Endothelial cell of umbilical vein (primary cell): ENCODE data around the gene SMOC2. TPM values are rescaled to one million over a fixed set of nuclear protein-coding genes. Genes with fewer than 3 reads are reported as not detected.

Experiments
- BruUV-seq: library from RNA; stranded (reverse); fragments of 400-500 nt; replicated peaks from 2 replicates; lab custom pipeline; 2021; lab: Mats Ljungman, UMichigan
- CTCF ChIA-PET: fragments of 300-600, 350-600 bp; sonication (Branson Sonifier 250); formaldehyde crosslinking; loops from one replicate; lab custom pipeline; 2021; ENCODE audit warnings: antibody characterized with exemption, inconsistent platforms; lab: Charles Lee
- POLR2A ChIA-PET: fragments of 300-600, 350-600 bp; sonication (Branson Sonifier 250); formaldehyde crosslinking; loops from one replicate; lab custom pipeline; 2021; ENCODE audit warnings: antibody characterized with exemption, inconsistent platforms; lab: Charles Lee
- DNase-seq: peaks from one replicate; pipeline ENCODE4 v3.0.0-alpha.2; 2011; ENCODE audit warnings: low read depth, low spot score
- FAIRE-seq: peaks from 2 replicates; lab custom pipeline; 2011; peaks lifted over from hg19 to GRCh38; lab: Jason Lieb, UNC
- H2AFZ ChIP-seq: 2 replicates; pipeline ENCODE4 v1.6.0; 2012; ENCODE audit warnings: low read depth, low read length, control low read depth, inconsistent platforms
- H3K27ac ChIP-seq: 2 replicates; pipeline ENCODE4 v1.5.1; 2011; ENCODE audit warnings: low read depth, mild to moderate bottlenecking, control low read depth, low read length, moderate library complexity; ENCODE audit not compliant: insufficient read depth
- H3K27me3 ChIP-seq, 2 experiments: 2 replicates each; pipeline versions ENCODE4 v1.6.0 to v1.6.1; 2011; ENCODE audit warnings: low read length in 2 of 2, mixed read lengths in 1 of 2; ENCODE audit not compliant: control insufficient read depth in 2 of 2, insufficient read depth in 2 of 2
- H3K36me3 ChIP-seq, 2 experiments: 2 replicates in 1 of 2; 3 replicates in 1 of 2; pipeline ENCODE4 v1.5.1; 2011; ENCODE audit warnings: low read length in 2 of 2, mild to moderate bottlenecking in 1 of 2, moderate library complexity in 1 of 2; ENCODE audit not compliant: control insufficient read depth in 2 of 2, insufficient read depth in 2 of 2; ENCODE audit errors: extremely low read depth in 1 of 2
- H3K4me1 ChIP-seq: 3 replicates; pipeline ENCODE4 v1.5.1; 2011; ENCODE audit warnings: mild to moderate bottlenecking, low read length; ENCODE audit not compliant: control insufficient read depth, insufficient read depth; ENCODE audit errors: extremely low read depth
- H3K4me2 ChIP-seq: 2 replicates; pipeline ENCODE4 v1.6.1; 2011; ENCODE audit warnings: low read length, control low read depth, mixed read lengths; ENCODE audit not compliant: insufficient read depth
- H3K4me3 ChIP-seq, 3 experiments: fragments of 200-600 bp in 1 of 3; sonication (generic), shearing (Covaris generic) in 1 of 3; replicated peaks in 1 of 3; 2 replicates each; pipeline ENCODE4 v1.5.1; 2011 to 2016; ENCODE audit warnings: control low read depth in 3 of 3, low read length in 3 of 3, mild to moderate bottlenecking in 2 of 3, inconsistent platforms in 1 of 3, low read depth in 1 of 3, moderate library complexity in 1 of 3; ENCODE audit not compliant: insufficient read depth in 1 of 3
- H3K79me2 ChIP-seq: 2 replicates; pipeline ENCODE4 v1.6.0; 2012; ENCODE audit warnings: low read length, inconsistent platforms; ENCODE audit not compliant: control insufficient read depth, insufficient read depth
- H3K9ac ChIP-seq: replicated peaks from 2 replicates; pipeline ENCODE3; 2011; ENCODE audit warnings: low read length, control low read depth; ENCODE audit not compliant: insufficient read depth; ENCODE audit errors: extremely low read depth
- H3K9me1 ChIP-seq: replicated peaks from 3 replicates; pipeline ENCODE4 v1.6.0; 2011; ENCODE audit warnings: mild to moderate bottlenecking, low read length; ENCODE audit not compliant: control insufficient read depth, insufficient read depth; ENCODE audit errors: extremely low read depth
- H3K9me3 ChIP-seq: replicated peaks from 2 replicates; pipeline ENCODE4 v1.5.1; 2012; ENCODE audit warnings: low read length, inconsistent platforms; ENCODE audit not compliant: control insufficient read depth, insufficient read depth
- H4K20me1 ChIP-seq: replicated peaks from 2 replicates; pipeline ENCODE3; 2011; ENCODE audit warnings: mild to moderate bottlenecking, low read length; ENCODE audit not compliant: control insufficient read depth, insufficient read depth; ENCODE audit errors: extremely low read depth
- EZH2 ChIP-seq: IDR thresholded peaks from 2 replicates; pipeline ENCODE4 v1.6.1; 2012; ENCODE audit warnings: borderline replicate concordance, low read depth, mild to moderate bottlenecking, moderate library complexity, low read length, inconsistent platforms; ENCODE audit not compliant: severe bottlenecking
- FOS ChIP-seq: IDR thresholded peaks from 2 replicates; pipeline ENCODE4 v1.6.1; 2011; ENCODE audit warnings: mild to moderate bottlenecking, low read length, moderate library complexity, borderline replicate concordance; ENCODE audit not compliant: insufficient read depth
- GATA2 ChIP-seq: IDR thresholded peaks from 2 replicates; pipeline ENCODE4 v1.7.0; 2011; ENCODE audit warnings: low read depth, mild to moderate bottlenecking, moderate library complexity, mixed read lengths, low read length; ENCODE audit not compliant: insufficient read length, insufficient read depth
- JUN ChIP-seq: IDR thresholded peaks from 2 replicates; pipeline ENCODE4 v1.6.1; 2011; ENCODE audit warnings: borderline replicate concordance, low read depth; ENCODE audit not compliant: insufficient read length, insufficient read depth
- MYC ChIP-seq: IDR thresholded peaks from one replicate; pipeline ENCODE4 v1.6.1; 2011; ENCODE audit warnings: mild to moderate bottlenecking, low read depth, low read length
- POLR2A ChIP-seq: IDR thresholded peaks from 2 replicates; pipeline ENCODE4 v1.6.1; 2012; ENCODE audit warnings: low read depth, mild to moderate bottlenecking, control low read depth, low read length
- POLR2AphosphoS5 ChIP-seq: IDR thresholded peaks from 2 replicates; pipeline ENCODE4 v1.6.1; 2012; ENCODE audit warnings: low read depth, mild to moderate bottlenecking, control low read depth, low read length, moderate library complexity; ENCODE audit not compliant: insufficient read depth
- dilution Hi-C: fragments of 300-500 bp; cut with MboI; formaldehyde crosslinking; loops from one replicate; pipeline ENCODE4 v1.15.0; 2019; ENCODE audit warnings: low sequenced_read_pairs; ENCODE audit not compliant: extremely low pct_ligation_motif_present
- intact Hi-C: fragments of 100-400 bp; cut with micrococcal nuclease; formaldehyde crosslinking; loops from one replicate; pipeline ENCODE4 v1.10.0; 2022
- polyA plus RNA-seq, 4 experiments: library from polyadenylated mRNA; depleted of rRNA in 3 of 4; stranded (reverse) in 3 of 4; unstranded in 1 of 4; fragments of >200 nt; gene quantifications; 2 replicates each; pipeline versions ENCODE4 v1.2.1 to v1.2.3, GENCODE V29; 2011 to 2012; ENCODE audit warnings: missing spikeins in 1 of 4
- total RNA-seq: library from RNA; stranded (reverse); gene quantifications from 2 replicates; pipeline ENCODE4 v1.2.3, GENCODE V29; 2021
- TF ChIP-seq, protein P1 (sequence below): IDR thresholded peaks from 2 replicates; pipeline ENCODE4 v1.6.1; 2011; ENCODE audit not compliant: insufficient read depth, insufficient read length
- TF ChIP-seq, protein P2 (sequence below), 2 donors: IDR thresholded peaks; 1 replicate in 1 of 2; 2 replicates in 1 of 2; pipeline ENCODE4 v1.5.1; 2011; ENCODE audit warnings: low read length in 2 of 2, mild to moderate bottlenecking in 2 of 2, moderate library complexity in 2 of 2, control low read depth in 1 of 2, inconsistent platforms in 1 of 2, low read depth in 1 of 2; ENCODE audit not compliant: insufficient read depth in 1 of 2; ENCODE audit errors: extremely low read depth in 1 of 2

Gene SMOC2
- total and polyA plus RNA-seq, 2 donors (not counting 3 experiments of a cell fraction or from before 2014, with no cell fraction given): not detected

DNA sequence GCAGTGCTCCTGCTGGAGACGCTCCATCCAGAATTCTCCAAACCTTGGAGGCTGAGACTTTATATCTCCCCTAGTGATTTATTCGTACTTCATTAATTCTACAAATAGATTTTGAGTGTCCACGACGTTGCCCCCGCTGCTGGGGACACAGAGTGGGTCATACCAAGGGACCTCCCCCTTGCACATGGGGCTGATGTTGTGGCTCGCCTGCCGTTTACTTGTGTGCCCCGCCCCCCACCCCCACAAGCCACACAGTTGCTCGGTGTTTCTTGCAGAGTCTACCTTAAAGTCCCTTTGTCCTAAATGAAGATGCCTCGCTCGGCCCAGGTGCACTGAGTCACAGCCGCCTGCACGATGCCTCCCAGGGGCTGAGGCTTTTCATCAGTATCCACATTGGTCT is 20.3 kb upstream of the SMOC2 start:
- Histone ChIP-seq H3K4me1 (no peaks in the 10 kb centered on the region), H3K27ac (no peak overlapping the region), H3K36me3 (no peaks in the 10 kb centered on the region), H2AFZ (no peak overlapping the region), H3K9ac (no peak overlapping the region), H3K4me3 (no peak overlapping the region), H3K79me2 (no peaks in the 10 kb centered on the region), H3K27me3 (no peaks in the 10 kb centered on the region), H3K9me1 (no peaks in the 10 kb centered on the region), H3K9me3 (no peaks in the 10 kb centered on the region), H4K20me1 (no peaks in the 10 kb centered on the region), H3K4me2 (no peak overlapping the region)
- TF ChIP-seq GATA2: no peak
- TF ChIP-seq MYC: no peak
- no peak for TF ChIP-seq EZH2
- TF ChIP-seq FOS: no peak
- TF ChIP-seq POLR2A: no peak
- TF ChIP-seq, protein P1, sequence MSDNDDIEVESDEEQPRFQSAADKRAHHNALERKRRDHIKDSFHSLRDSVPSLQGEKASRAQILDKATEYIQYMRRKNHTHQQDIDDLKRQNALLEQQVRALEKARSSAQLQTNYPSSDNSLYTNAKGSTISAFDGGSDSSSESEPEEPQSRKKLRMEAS: no peak
- CTCF ChIA-PET: no interaction called here
- POLR2A ChIA-PET: no interaction called here
- DNase-seq (no peak), FAIRE-seq (no peak)
- dilution Hi-C loops (no loop called here), intact Hi-C loops (no loop called here)
- BruUV-seq: no TSS peak

DNA sequence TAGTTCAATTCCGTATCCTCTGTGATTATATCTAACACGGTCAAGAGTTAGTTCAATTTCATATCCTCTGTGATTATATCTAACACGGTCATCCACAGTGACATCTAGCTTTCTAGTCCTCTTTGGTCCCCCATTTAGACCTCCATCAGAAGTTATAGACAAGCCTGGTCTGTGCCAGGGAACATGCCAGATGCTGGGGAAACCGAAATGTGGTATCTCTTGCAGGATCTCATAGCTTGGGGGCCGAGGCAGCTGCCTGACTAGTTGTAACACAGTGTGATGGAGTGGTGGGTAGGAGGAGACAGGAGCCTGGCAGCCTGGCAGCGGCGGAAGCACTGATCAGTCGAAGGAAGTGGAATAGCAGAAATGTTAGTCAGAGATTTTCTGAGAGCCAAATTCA is 13.8 kb upstream of the SMOC2 start:
- TF ChIP-seq GATA2: no peak
- TF ChIP-seq JUN: no peak
- no peak for TF ChIP-seq POLR2A
- TF ChIP-seq, protein P1: no peak
- no peak for TF ChIP-seq MYC
- TF ChIP-seq POLR2AphosphoS5: no peak
- TF ChIP-seq, protein P2, sequence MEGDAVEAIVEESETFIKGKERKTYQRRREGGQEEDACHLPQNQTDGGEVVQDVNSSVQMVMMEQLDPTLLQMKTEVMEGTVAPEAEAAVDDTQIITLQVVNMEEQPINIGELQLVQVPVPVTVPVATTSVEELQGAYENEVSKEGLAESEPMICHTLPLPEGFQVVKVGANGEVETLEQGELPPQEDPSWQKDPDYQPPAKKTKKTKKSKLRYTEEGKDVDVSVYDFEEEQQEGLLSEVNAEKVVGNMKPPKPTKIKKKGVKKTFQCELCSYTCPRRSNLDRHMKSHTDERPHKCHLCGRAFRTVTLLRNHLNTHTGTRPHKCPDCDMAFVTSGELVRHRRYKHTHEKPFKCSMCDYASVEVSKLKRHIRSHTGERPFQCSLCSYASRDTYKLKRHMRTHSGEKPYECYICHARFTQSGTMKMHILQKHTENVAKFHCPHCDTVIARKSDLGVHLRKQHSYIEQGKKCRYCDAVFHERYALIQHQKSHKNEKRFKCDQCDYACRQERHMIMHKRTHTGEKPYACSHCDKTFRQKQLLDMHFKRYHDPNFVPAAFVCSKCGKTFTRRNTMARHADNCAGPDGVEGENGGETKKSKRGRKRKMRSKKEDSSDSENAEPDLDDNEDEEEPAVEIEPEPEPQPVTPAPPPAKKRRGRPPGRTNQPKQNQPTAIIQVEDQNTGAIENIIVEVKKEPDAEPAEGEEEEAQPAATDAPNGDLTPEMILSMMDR (IDR thresholded peaks at IDR 0.05; ENCODE audit: extremely low read depth in 1 of 2, insufficient read depth in 1 of 2, low read depth in 1 of 2, low read length in 2 of 2): no peak
- TF ChIP-seq EZH2: no peak
- no peak for TF ChIP-seq FOS
- H3K79me2 ChIP-seq: no peaks in the 10 kb centered on the region
- H2AFZ ChIP-seq: no peak overlapping the region
- intact Hi-C loops: no loop called here
- no peak overlapping the region for H3K9ac ChIP-seq
- H3K9me1 ChIP-seq: no peaks in the 10 kb centered on the region
- dilution Hi-C loops: no loop called here
- no peak overlapping the region for H3K27ac ChIP-seq
- H3K36me3 ChIP-seq: no peaks in the 10 kb centered on the region
- FAIRE-seq (no peak), DNase-seq (no peak)
- H3K27me3 ChIP-seq: no peaks in the 10 kb centered on the region
- no peak overlapping the region for H3K4me2 ChIP-seq
- H4K20me1 ChIP-seq: no peaks in the 10 kb centered on the region
- H3K4me1 ChIP-seq: no peaks in the 10 kb centered on the region
- no peaks in the 10 kb centered on the region for H3K9me3 ChIP-seq
- POLR2A ChIA-PET: no interaction called here
- CTCF ChIA-PET: no interaction called here
- BruUV-seq: no TSS peak
- H3K4me3 ChIP-seq: no peak overlapping the region
